HG03097 (cell line): ENCODE measurements around the gene DIPK1B.
"Not testable (repeated sequence)": the region's sequence is repeated elsewhere in the genome, so short reads cannot be mapped to it uniquely, and the experiment has no call there.

Experiments used
- ATAC-seq: cut with Tn5 transposase; IDR thresholded peaks from one replicate; pipeline ENCODE4 v1.9.1; 2021; ENCODE audit not compliant: unreplicated experiment, low FRiP score

The DIPK1B gene

DNA sequence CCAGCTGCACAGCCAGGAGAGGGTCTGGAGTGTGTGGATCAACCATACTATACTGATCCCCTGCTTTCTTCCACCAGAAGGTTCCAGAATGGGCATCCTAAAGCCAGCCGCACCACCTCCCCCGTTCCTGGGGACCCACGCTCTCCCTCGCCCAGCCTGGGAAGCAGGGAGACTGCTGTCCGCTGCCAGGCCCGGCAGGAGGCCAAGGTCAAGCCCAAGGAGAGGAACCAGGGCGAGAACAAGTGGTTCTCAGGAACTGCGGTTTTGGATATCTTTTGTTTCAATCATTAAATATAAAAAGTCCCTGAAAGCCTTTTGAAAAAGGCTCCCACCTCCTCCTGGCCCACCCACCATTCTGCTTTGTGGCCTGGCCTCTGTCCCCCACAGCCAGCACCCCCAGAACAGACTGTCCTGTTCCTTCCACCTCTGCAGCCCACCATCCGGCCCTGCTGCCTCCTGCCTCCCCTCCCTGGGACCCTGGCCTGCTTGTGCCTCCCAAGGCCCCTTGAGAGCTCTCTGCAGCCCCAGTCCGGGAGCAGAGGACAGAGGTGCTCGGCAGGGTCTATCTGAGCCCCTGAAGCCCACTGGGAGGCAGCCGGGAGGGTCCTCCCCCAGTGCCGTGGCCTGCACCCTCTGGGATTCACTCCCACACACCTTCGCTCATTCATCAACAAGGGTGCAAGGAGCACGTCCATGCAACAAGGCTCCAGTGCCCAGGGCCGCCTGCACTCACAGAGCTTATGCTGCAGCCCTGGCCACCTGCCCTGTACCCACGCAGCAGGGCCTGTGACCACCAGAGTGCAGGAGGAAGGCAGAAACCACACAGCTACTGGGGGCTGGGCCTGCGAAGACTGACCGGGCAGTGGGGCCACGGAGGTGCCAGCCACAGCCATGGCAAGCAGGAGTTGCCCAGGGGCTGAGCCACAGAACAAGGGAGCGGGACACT, 36.6 kb downstream of the DIPK1B start:
- ATAC-seq = no peak

DNA sequence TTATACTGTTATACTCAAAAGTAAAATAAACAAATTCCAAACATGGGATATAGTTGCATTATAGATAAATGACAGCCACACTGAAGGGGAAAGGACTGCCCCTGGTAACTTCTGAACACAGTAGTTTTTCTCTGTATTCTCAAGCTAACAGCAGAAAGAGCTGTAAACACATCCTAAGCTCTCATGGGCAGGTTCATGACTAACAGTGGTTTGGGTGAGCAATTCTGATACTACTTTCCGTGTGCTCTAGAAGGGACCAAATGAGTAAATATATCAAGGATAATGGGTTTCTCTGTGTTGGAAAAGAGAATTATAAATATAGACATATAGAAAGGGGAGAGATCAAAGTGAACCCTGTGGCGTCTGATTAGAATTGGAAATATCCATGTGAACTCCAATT, 38.2 kb downstream of the DIPK1B start:
- no peak for ATAC-seq

DNA sequence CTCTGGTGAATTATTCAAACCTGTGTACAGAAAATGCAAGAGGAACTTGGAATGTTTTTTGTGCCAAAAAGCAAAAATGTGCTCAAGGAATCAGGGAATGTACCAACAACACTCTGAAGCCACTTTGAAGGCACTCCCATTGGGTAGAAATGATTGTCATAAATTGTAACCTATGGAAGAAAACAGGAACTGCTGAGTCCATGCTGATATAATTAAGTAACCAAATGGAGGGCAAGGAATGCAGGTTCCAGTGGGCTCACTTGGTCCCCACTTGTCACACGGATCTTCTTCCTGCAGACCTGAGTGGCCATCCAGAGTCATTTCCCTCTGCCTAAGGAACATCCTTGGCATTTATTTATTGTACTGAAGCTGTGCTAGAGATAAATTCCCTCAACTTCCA, 38.9 kb downstream of the DIPK1B start:
- ATAC-seq = no peak

DNA sequence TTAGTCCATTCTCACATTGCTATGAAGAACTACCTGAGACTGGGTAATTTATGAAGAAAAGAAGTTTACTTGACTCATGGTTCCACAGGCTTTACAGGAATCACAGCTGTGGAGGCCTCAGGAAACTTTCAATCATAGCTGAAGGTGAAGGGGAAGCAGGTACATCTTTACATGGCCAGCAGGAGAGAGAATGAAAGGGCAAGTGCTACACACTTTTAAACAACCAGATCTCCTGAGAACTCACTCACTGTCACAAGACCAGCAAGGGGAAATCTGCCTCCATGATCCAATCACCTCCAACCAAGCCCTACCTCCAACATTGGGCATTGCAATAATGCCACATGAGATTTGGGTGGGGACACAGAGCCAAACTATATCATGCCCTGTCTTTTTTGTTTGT, 39.4 kb downstream of the DIPK1B start:
- no peak for ATAC-seq

DNA sequence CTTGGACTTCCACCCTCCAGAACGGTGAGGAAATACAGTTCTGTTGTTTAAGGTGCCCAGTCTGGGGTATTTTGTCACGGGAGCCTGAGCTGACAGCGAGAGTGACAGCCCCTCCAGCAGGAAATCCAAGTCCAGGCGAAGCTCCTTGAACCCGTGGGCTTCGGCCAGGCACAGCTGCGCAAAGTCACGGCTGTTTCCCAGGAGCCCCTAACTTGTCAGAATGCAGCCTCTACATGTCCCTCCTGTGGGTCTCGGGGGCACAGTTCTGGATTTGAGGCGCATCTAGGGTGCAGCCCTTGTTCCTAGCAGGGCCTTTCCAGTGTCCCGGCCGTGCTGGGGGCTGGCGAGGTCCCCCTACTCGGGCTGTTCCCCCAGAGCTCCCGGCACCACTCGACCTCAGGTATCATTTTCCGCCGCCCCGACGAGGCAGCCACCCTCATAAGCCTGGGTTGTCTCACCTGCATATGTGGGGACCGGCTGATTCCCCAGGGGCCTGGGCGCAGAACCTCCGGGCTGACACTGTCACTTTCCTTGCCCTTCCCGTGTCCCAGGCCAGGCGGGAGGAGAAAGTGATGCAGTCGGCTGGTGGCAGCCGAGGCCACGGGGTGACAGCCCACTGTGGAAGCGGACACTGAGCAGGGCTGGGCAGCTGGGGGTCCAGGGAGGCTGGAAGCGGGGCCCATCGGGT, 41.1 kb downstream of the DIPK1B start:
- ATAC-seq = no peak

DNA sequence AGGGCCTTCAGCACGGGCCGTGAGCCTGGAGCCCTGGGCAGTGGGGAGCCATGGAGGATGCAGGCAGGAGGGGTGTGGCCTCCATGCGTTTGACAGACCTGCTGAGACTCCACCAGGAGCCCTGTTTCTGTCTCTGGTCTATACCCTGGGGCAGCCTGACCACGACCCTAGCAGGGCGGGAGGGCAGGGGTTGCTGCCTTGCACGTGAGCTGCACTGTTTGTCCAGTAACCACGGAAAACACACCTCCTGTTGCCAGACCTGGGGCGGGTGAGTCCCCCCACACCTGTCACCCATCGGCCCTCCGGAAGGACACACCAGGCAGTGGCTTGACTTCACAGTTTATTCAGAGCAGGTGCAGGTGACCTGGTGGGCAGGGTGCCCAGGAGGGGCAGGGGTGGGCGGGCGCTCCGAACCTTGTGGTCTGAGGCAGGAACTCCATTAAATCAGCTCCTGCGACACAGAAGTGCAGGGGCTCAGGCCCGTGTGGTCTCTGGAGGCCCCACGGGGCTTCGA, 41.7 kb downstream of the DIPK1B start:
- ATAC-seq = no peak

DNA sequence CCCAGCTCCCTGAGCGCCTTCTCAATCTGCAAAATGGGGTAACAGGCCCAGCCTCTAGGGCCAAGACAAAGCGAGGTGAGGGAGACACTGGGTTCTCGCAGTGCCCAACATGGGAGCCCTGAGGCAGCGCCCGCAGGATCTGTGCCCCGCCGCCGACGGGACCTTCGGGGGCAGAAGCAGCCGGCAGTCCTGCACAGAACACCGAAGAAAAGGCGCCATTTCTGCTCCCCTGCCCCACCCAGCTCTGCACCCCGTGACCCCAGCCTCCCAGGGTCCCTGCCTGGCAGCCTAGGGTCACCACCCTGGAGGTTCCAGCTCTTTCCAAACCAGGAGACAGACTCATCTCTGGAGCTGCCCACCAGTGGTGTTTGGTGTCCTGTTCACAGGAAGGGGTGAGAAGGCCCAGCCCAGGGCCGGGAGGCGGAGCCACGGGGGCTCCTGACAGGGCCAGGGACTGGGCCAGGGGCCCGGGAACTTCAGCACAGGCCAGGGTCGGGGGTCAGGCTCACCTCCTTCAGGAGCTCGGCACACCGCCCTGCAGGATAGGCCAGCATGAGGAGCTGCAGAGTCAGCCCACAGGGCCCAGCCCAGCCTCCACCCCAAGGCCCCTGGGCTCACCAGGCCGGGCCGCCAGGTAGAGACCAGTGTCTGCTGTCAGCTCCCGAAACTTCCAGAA, 42.4 kb downstream of the DIPK1B start:
- ATAC-seq = no peak

DNA sequence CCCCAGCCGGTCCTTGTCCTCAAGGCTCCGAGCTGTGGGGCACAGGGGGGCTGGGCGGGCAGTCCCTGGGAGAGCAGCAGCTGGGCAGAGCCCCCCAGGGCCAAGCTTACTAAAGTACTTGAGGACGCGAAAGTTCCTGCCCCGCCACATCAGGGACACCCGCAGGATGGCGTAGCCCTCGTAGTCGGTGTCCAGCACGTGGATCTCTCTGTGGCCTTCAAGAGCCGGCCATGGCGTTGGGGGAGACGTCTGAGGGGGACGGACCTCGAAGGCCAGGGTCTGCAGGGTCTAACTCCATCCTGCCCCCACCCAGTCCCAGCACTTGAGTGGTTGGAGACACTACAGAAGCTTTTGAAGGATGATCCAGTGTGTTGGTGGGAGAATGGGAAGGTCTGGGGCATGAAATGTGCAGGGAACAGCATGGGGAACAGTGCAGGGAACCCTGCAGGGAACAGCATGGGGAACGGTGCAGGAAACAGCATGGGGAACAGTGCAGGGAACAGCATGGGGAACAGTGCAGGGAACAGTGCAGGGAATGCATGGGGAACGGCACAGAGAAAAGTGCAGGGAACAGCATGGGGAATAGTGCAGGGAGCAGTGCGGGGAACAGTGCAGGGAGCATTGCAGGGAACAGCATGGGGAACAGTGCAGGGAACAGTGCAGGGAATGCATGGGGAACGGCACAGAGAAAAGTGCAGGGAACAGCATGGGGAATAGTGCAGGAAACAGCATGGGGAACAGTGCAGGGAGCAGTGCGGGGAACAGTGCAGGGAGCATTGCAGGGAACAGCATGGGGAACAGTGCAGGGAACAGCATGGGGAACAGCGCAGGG, 43.1 kb downstream of the DIPK1B start:
- not testable (repeated sequence) for ATAC-seq

DNA sequence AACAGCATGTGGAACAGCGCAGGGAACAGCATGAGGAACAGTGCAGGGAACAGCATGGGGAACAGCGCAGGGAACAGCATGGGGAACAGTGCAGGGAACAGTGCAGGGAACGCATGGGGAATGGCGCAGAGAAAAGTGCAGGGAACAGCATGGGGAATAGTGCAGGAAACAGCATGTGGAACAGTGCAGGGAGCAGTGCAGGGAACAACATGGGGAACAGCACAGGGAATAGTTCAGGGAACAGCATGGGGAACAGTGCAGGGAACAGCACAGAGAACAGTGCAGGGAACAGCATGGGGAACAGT, 43.7 kb downstream of the DIPK1B start:
- no peak for ATAC-seq

DNA sequence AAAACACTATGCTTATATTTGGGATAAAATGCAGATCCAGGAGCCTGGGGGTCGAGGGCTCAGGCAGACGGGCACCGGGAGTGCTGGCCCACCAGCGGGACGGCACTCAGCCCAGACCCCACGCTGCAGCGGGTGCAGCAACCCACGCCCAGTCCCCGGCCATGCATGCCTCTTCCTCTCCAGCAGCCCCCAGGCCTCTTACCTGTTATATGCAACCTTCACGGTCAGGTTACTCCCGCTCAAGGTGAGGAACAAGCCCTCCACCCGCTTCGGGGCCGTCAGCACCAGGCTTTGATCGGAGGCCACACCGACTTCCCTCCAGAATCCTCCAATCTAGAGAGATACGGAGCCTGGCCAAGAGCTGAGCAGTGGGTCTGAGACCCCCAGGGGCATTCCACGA, 44.5 kb downstream of the DIPK1B start:
- no peak for ATAC-seq

DNA sequence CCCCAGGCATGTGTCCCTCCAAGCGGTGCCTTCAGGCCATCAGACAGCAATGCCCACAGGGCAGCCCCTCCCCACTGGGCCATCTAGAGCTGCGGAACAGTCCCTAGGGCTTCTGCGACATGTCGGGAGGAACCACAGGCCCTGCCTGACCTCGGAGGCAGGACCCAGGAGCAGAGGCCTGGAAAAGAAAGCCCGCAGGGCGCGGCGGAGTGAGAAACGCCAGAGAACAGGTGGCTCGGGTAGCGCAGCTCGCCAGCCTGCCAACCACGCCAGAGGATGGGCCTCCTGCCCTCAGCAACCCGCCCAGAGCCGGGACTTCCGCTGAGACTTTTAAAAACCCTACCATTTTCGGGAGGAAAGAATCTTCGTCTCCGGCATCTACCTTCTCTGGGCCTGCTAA, 45.0 kb downstream of the DIPK1B start:
- ATAC-seq = no peak

DNA sequence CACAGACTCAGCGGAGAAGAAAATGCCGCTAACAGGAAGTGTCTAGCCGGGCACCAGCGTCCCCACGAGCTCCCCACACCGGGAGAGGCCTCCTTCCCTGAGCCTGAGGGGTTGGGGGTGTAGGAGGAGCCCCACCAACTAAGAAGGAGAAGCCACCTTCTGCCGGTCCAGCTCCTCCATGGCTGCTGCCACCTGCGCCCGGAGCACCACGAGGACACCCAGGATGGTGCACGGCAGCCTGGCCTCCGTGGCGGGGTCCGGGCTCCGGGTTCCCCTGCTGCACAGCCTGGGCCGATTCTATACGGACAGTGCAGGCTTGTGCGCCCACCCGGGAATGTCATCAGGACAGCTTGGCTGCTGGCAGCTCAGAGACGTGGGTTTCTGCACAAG, 45.4 kb downstream of the DIPK1B start:
- no peak for ATAC-seq

DNA sequence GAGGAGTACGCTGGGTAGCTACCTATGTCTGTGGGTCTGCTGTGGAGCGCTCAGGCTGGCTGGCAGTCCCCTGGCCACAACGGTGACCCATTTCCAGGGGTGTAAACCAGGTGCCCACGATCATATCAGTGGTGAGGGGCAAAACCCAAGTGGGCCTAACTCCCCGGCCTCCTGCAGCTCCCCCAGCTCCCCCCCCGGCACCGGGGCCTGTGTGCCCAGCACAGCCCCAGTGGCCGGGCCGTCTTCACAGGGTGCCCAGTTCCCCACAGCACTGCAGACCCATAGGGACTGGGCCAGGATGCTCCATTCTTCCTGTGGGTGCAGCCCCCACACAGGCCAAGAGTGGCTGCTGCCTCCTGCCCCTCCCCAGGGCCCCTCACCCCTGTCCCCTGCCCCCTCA, 46.6 kb downstream of the DIPK1B start:
- ATAC-seq = no peak

DNA sequence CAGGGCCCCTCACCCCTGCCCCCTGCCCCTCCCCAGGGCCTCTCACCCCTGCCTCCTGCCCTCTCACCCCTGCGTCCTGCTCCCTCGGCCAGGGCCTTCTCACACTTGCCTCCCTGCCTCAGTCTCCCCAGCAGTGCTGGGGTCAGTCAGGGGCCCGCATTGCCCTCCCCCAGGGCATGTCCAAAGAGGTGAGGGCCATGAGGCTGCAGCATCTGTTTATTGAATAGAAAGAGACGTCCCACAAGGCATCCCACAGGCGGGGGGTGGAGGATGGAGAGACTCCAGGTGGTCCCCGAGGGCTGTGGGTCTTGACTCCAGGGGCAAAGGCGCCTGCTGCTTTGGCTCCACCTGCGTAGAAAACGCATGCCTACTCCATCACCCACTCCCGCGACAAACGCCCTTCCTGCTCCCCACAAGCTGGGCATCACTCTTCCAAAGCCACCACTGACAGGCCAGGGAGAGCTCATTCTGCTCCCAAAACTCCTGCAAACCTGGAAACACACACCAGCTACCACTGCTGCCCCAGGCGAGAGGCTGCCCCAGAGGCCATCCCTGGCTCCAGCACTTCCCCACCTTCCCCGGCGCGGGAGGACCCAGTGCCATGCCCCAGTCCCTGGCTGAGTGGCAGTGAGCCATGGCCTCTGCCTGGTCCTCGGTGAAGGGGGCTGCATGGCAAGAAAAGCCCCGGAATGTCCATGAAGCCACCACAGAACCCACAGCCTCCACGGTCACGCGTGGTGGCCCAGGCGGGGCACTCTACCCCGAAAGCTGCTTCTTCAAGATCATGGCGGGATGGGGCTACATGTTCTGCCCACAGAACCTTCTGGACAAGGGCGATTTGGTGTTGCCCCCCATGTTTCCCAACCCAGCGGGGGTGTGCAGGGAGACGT, 47.3 kb downstream of the DIPK1B start:
- ATAC-seq = no peak

DNA sequence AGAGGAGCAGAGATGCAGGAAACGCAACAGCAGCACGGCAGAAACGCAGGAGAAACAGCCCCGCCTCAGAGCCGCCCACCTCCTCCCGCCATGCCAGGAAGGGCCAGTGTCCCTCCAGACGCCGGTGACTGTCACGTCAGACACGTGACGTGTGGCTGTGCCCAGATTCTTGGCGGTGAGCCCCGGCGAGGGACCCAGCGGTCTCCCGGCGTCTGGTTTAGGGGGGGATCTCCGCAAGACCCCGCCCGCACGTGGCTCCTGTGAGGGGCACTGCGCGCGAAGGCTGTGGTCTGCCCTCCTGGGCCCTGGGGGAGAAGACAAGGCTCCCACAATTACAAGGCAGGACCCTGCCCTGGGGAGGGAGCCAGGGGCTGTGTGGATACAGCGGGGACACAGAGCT, 48.1 kb downstream of the DIPK1B start:
- ATAC-seq = no peak

DNA sequence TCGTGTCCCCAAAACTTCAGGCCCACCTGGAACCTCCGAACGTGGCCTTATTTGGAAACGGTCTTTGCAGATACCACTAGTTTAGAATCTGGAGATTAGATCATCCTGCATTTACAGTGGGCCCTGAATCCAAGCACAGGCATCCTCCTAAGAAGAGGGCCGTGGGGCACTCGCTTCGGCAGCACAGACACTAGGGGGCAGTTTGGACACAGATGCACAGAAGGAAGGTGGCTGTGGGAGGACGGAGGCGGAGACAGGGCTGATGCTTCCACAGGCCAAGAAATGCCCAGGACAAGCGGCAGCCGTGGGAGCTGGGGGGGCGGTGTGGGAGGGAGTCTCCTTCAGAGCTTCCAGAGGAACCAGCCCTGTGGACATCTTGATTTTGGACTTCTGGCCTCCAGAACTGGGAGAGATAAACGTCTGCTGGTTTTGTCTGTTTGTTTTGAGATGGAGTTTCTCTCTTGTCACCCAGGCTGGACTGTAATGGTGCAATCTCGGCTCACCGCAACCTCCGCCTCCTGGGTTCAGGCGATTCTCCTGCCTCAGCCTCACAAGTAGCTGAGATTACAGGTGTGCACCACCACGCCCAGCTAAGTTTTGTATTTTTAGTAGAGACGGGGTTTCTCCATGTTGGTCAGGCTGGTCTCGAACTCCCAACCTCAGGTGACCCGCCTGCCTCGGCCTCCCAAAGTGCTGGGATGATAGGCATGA, 48.6 kb downstream of the DIPK1B start:
- ATAC-seq = not testable (repeated sequence)

DNA sequence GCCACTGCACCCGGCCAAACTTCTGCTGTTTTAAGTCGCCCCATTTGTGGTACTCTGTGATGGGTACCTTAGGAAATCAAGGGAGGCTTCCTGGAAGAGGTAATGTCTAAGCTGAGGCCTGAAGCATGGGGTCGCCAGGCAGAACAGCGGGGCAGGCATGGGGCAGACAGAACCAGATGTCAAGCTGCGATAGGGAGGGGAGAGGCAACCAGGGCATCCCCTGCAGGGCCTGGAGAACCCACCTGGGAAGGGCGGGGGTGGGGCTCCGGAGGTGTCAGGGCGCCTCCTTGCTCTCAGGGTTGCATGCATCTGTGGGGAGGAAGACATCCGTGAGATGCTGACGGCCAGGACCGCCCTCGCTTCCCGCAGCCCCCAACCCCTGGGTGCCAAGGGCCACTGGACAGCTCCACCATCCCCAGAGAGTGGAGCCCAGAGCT, 49.2 kb downstream of the DIPK1B start:
- no peak for ATAC-seq

DNA sequence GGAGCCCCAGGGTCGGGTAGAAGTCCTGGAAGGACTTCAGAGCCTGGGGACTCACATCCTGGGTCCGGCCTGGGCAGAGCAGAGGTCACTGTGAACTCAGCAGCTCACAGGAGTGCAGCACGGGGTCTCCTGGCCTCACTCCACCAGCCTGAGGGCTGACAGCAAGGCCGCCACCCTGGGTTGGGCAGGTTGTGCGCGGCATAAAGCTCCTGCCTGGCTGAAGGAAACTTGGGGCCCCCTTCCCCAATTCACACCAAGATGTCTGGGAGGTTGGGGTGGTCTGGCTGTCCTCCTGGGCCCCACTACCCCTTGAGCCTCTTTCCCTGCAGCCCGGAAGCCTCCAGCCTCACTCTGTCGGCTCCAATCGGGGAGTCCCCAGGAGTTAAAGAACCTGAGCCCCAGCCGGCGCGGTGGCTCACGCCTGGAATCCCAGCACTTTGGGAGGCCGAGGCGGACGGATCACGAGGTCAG, 49.9 kb downstream of the DIPK1B start:
- ATAC-seq = no peak
